GM12872 (cell line): ENCODE data around the gene EI24.

Experiments
- TF ChIP-seq, protein P1 (sequence below): IDR thresholded peaks from 3 replicates; pipeline ENCODE4 v1.5.1; 2011; ENCODE audit warnings: low read depth, mild to moderate bottlenecking, low read length, moderate library complexity; ENCODE audit not compliant: insufficient read depth

The EI24 gene

GRCh38 chr11:125594958-125595357 lies 25.7 kb downstream of the EI24 start:
- TF ChIP-seq, protein P1, sequence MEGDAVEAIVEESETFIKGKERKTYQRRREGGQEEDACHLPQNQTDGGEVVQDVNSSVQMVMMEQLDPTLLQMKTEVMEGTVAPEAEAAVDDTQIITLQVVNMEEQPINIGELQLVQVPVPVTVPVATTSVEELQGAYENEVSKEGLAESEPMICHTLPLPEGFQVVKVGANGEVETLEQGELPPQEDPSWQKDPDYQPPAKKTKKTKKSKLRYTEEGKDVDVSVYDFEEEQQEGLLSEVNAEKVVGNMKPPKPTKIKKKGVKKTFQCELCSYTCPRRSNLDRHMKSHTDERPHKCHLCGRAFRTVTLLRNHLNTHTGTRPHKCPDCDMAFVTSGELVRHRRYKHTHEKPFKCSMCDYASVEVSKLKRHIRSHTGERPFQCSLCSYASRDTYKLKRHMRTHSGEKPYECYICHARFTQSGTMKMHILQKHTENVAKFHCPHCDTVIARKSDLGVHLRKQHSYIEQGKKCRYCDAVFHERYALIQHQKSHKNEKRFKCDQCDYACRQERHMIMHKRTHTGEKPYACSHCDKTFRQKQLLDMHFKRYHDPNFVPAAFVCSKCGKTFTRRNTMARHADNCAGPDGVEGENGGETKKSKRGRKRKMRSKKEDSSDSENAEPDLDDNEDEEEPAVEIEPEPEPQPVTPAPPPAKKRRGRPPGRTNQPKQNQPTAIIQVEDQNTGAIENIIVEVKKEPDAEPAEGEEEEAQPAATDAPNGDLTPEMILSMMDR, result no peak

- TF ChIP-seq, protein P1, result no peak
These were observed 31.4 kb downstream of the EI24 start for GRCh38 chr11:125600663-125601062.

DNA sequence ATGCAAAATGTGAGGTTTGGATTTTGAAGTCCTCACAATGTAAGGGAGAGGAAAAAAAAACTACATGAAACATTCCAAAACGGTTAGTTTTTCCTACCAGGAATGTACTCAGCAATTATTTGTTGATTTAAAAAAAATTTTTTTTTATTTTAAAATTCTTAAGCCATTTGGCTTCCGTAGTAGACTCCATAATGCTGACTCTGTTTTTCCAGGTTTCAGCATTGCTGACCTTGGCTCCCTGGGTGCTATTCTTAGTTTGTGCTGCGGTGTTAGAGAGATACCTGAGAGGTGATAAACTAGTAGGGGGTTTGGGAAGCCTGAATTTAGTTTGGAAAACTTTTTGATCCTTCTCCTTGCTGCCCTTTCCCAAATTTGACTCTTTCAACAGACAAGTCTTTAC lies 33.9 kb downstream of the EI24 start:
- TF ChIP-seq, protein P1, result no peak

DNA sequence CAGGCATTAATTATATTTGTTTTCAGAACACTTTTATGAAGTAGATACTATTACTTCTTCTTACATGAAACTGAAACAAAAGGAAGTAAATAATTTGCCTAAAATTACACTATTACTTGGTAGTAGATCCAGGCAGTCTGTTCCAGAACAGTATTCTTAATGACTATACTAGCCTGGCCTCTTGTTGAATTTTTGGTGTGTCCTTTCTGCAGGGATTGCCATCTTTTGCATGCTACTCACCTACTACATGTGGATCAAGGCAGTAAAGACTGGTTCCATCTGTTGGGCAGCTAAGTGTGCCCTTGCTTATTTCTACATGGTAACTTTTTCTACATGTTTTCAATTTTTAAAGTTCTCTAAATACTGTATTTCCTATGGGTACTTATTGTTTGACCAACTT lies 36.1 kb downstream of the EI24 start:
- TF ChIP-seq, protein P1, result no peak

- TF ChIP-seq, protein P1, result no peak
These were observed 40.3 kb downstream of the EI24 start for GRCh38 chr11:125609545-125609944.

GRCh38 chr11:125618383-125618782 lies 49.1 kb downstream of the EI24 start:
- TF ChIP-seq, protein P1, result no peak

GRCh38 chr11:125621995-125622394 lies 52.7 kb downstream of the EI24 start:
- TF ChIP-seq, protein P1, result no peak

- TF ChIP-seq, protein P1, result no peak
These were observed 53.8 kb downstream of the EI24 start for GRCh38 chr11:125623064-125623463.
